ENCODE measurements around the gene LRIG1. TPM values are rescaled to one million over a fixed set of nuclear protein-coding genes. Genes with fewer than 3 reads are reported as not detected.

Gene LRIG1
- total and polyA plus RNA-seq, 10 of the 15 experiments (the other 5 are each of a cell fraction or from before 2014, with no cell fraction given): 0.84 to 16.4 (median 8.1) TPM

DNA sequence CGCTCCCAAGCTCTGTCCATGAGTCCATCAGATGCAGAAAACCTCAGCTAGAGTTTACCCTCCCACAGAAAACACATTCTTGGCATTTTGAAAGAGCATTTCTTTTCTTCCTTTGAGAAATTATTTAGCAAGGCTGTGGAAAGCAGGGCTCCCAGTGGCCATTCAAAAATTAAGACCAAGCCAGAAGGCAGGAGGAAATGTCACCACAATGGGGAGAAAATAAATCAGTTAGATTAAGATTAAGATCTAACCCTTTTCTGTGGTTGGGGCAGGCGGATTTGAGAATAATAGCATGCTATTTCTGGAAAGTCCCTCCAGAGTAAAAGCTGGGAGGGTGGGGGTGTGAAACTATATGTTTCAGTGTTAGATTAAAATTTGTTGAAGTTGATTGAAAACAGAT, 20.2 kb downstream of the LRIG1 start (continued):
- TF ChIP-seq, protein P1, sequence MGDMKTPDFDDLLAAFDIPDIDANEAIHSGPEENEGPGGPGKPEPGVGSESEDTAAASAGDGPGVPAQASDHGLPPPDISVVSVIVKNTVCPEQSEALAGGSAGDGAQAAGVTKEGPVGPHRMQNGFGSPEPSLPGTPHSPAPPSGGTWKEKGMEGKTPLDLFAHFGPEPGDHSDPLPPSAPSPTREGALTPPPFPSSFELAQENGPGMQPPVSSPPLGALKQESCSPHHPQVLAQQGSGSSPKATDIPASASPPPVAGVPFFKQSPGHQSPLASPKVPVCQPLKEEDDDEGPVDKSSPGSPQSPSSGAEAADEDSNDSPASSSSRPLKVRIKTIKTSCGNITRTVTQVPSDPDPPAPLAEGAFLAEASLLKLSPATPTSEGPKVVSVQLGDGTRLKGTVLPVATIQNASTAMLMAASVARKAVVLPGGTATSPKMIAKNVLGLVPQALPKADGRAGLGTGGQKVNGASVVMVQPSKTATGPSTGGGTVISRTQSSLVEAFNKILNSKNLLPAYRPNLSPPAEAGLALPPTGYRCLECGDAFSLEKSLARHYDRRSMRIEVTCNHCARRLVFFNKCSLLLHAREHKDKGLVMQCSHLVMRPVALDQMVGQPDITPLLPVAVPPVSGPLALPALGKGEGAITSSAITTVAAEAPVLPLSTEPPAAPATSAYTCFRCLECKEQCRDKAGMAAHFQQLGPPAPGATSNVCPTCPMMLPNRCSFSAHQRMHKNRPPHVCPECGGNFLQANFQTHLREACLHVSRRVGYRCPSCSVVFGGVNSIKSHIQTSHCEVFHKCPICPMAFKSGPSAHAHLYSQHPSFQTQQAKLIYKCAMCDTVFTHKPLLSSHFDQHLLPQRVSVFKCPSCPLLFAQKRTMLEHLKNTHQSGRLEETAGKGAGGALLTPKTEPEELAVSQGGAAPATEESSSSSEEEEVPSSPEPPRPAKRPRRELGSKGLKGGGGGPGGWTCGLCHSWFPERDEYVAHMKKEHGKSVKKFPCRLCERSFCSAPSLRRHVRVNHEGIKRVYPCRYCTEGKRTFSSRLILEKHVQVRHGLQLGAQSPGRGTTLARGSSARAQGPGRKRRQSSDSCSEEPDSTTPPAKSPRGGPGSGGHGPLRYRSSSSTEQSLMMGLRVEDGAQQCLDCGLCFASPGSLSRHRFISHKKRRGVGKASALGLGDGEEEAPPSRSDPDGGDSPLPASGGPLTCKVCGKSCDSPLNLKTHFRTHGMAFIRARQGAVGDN (IDR thresholded peaks at IDR 0.05): no peak
- no peak; the same call in 1 of the 2 replicates for TF ChIP-seq GATAD2B (conservative IDR thresholded peaks at IDR 0.05; ENCODE audit: low read depth)
- peak; percentile 38; the same call in 1 of the 2 replicates for TF ChIP-seq FOXM1 (IDR thresholded peaks at IDR 0.05; ENCODE audit: low read depth, low read length)
- no peak for TF ChIP-seq RAD21 (IDR thresholded peaks at IDR 0.05; ENCODE audit: insufficient read depth, low read depth, low read length)
- no peak for TF ChIP-seq ASH2L (IDR thresholded peaks at IDR 0.05; ENCODE audit: borderline replicate concordance, low read depth)
- no peak for TF ChIP-seq HCFC1 (IDR thresholded peaks at IDR 0.05; ENCODE audit: low read length)
- TF ChIP-seq NRF1 (conservative IDR thresholded peaks at IDR 0.05; ENCODE audit: low read depth, low read length): no peak
- TF ChIP-seq ZNF24 (IDR thresholded peaks at IDR 0.05): no peak
- TF ChIP-seq NFIC (IDR thresholded peaks at IDR 0.05; ENCODE audit: low read depth, low read length): peak; percentile 73
- no peak for TF ChIP-seq RCOR1 (conservative IDR thresholded peaks at IDR 0.05; ENCODE audit: low read depth, low read length)
- TF ChIP-seq, protein P2, sequence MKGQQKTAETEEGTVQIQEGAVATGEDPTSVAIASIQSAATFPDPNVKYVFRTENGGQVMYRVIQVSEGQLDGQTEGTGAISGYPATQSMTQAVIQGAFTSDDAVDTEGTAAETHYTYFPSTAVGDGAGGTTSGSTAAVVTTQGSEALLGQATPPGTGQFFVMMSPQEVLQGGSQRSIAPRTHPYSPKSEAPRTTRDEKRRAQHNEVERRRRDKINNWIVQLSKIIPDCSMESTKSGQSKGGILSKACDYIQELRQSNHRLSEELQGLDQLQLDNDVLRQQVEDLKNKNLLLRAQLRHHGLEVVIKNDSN (IDR thresholded peaks at IDR 0.05; ENCODE audit: borderline replicate concordance, extremely low read length, insufficient read depth, low read depth, low read length): no peak
- TF ChIP-seq RUNX3 (IDR thresholded peaks at IDR 0.05; ENCODE audit: low read length): peak; percentile 94
- peak; percentile 16 for TF ChIP-seq KLF5 (IDR thresholded peaks at IDR 0.05; ENCODE audit: partially characterized antibody)
- TF ChIP-seq, protein P3, sequence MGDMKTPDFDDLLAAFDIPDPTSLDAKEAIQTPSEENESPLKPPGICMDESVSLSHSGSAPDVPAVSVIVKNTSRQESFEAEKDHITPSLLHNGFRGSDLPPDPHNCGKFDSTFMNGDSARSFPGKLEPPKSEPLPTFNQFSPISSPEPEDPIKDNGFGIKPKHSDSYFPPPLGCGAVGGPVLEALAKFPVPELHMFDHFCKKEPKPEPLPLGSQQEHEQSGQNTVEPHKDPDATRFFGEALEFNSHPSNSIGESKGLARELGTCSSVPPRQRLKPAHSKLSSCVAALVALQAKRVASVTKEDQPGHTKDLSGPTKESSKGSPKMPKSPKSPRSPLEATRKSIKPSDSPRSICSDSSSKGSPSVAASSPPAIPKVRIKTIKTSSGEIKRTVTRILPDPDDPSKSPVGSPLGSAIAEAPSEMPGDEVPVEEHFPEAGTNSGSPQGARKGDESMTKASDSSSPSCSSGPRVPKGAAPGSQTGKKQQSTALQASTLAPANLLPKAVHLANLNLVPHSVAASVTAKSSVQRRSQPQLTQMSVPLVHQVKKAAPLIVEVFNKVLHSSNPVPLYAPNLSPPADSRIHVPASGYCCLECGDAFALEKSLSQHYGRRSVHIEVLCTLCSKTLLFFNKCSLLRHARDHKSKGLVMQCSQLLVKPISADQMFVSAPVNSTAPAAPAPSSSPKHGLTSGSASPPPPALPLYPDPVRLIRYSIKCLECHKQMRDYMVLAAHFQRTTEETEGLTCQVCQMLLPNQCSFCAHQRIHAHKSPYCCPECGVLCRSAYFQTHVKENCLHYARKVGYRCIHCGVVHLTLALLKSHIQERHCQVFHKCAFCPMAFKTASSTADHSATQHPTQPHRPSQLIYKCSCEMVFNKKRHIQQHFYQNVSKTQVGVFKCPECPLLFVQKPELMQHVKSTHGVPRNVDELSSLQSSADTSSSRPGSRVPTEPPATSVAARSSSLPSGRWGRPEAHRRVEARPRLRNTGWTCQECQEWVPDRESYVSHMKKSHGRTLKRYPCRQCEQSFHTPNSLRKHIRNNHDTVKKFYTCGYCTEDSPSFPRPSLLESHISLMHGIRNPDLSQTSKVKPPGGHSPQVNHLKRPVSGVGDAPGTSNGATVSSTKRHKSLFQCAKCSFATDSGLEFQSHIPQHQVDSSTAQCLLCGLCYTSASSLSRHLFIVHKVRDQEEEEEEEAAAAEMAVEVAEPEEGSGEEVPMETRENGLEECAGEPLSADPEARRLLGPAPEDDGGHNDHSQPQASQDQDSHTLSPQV (IDR thresholded peaks at IDR 0.05): no peak
- TF ChIP-seq NFYA (IDR thresholded peaks at IDR 0.05; ENCODE audit: borderline replicate concordance, low read depth, low read length): no peak
- TF ChIP-seq TCF12 (IDR thresholded peaks at IDR 0.05; ENCODE audit: low read depth, low read length): no peak
- TF ChIP-seq TAF1 (IDR thresholded peaks at IDR 0.05; ENCODE audit: borderline replicate concordance, low read depth, low read length): no peak
- TF ChIP-seq, protein P4, sequence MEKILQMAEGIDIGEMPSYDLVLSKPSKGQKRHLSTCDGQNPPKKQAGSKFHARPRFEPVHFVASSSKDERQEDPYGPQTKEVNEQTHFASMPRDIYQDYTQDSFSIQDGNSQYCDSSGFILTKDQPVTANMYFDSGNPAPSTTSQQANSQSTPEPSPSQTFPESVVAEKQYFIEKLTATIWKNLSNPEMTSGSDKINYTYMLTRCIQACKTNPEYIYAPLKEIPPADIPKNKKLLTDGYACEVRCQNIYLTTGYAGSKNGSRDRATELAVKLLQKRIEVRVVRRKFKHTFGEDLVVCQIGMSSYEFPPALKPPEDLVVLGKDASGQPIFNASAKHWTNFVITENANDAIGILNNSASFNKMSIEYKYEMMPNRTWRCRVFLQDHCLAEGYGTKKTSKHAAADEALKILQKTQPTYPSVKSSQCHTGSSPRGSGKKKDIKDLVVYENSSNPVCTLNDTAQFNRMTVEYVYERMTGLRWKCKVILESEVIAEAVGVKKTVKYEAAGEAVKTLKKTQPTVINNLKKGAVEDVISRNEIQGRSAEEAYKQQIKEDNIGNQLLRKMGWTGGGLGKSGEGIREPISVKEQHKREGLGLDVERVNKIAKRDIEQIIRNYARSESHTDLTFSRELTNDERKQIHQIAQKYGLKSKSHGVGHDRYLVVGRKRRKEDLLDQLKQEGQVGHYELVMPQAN (conservative IDR thresholded peaks at IDR 0.05): no peak
- peak; percentile 63 to 64 for TF ChIP-seq IKZF2 (IDR thresholded peaks at IDR 0.05)
- TF ChIP-seq STAT1 (conservative IDR thresholded peaks at IDR 0.05): no peak
- peak; percentile 66 for TF ChIP-seq MEF2B (IDR thresholded peaks at IDR 0.05; ENCODE audit: partially characterized antibody, poor library complexity, severe bottlenecking)
